GM19463 (cell line): ENCODE measurements around the gene EIPR1.

Experiments
- ATAC-seq: cut with Tn5 transposase; IDR thresholded peaks from one replicate; pipeline ENCODE4 v1.9.1; 2021; ENCODE audit warnings: mild to moderate bottlenecking, moderate library complexity; ENCODE audit not compliant: unreplicated experiment

Gene EIPR1

GRCh38 chr2:3377612-3378432 is at the start of gene EIPR1:
EIPR1 (minus strand) TSS chr2:3377818; CDS start chr2:3377689, 129 bp downstream.
- peak; percentile 77 for ATAC-seq

- no peak for ATAC-seq
Measured at GRCh38 chr2:3427272-3427671, 49.7 kb upstream of the EIPR1 start.

GRCh38 chr2:3426615-3427014 is 49.0 kb upstream of the EIPR1 start:
- ATAC-seq = no peak

GRCh38 chr2:3424171-3424795 is 46.7 kb upstream of the EIPR1 start:
- no peak for ATAC-seq

GRCh38 chr2:3423492-3424170 is 46.0 kb upstream of the EIPR1 start:
- ATAC-seq = peak; percentile 51

GRCh38 chr2:3422161-3422779 is 44.7 kb upstream of the EIPR1 start:
- peak; percentile 67 for ATAC-seq

GRCh38 chr2:3421580-3421979 is 44.0 kb upstream of the EIPR1 start:
- no peak for ATAC-seq

- no peak for ATAC-seq
Measured at GRCh38 chr2:3420769-3421397, 43.3 kb upstream of the EIPR1 start.

GRCh38 chr2:3420076-3420768 is 42.6 kb upstream of the EIPR1 start:
- ATAC-seq = no peak

GRCh38 chr2:3418766-3419404 is 41.3 kb upstream of the EIPR1 start:
- ATAC-seq = no peak

GRCh38 chr2:3414133-3414860 is 36.7 kb upstream of the EIPR1 start:
- no peak for ATAC-seq

- ATAC-seq = no peak
Measured at GRCh38 chr2:3413697-3414096, 36.1 kb upstream of the EIPR1 start.

- ATAC-seq = no peak
Measured at GRCh38 chr2:3411103-3411502, 33.5 kb upstream of the EIPR1 start.

- ATAC-seq = no peak
Measured at GRCh38 chr2:3409627-3410170, 32.1 kb upstream of the EIPR1 start.

GRCh38 chr2:3408781-3409180 is 31.2 kb upstream of the EIPR1 start:
- ATAC-seq = no peak

GRCh38 chr2:3406501-3406900 is 28.9 kb upstream of the EIPR1 start:
- no peak for ATAC-seq

GRCh38 chr2:3405876-3406275 is 28.3 kb upstream of the EIPR1 start:
- ATAC-seq = no peak

GRCh38 chr2:3405307-3405706 is 27.7 kb upstream of the EIPR1 start:
- no peak for ATAC-seq

GRCh38 chr2:3404349-3404894 is 26.8 kb upstream of the EIPR1 start:
- no peak for ATAC-seq
